Measurements from ENCODE around the gene SLC18A2. TPM values are rescaled to one million over a fixed set of nuclear protein-coding genes. Genes with fewer than 3 reads are reported as not detected.

Gene SLC18A2
- total RNA-seq, 1 donor from 2014 or later = 0.88 TPM

- Mint-ChIP-seq H3K27ac (no peak overlapping the region), H3K27me3 (ENCODE audit: insufficient read depth, low read depth) (peaks cover 15% of the 10 kb centered on the region), H3K9me3 (peaks cover 2% of the 10 kb centered on the region), H3K36me3 (no peaks in the 10 kb centered on the region), H3K4me3 (no peak overlapping the region), H3K4me1 (peaks cover 6% of the 10 kb centered on the region)
- no peaks in the 10 kb centered on the region for H3K36me3 ChIP-seq
- H3K9me3 ChIP-seq (ENCODE audit: low read depth) = no peaks in the 10 kb centered on the region
- DNase-seq (ENCODE audit: low spot score) = no peak
- TF ChIP-seq EZH2phosphoT487 (IDR thresholded peaks at IDR 0.05) (no peak), EZH2 (IDR thresholded peaks at IDR 0.05) (no peak), CTCF (IDR thresholded peaks at IDR 0.05) (no peak)
- H2AFZ ChIP-seq (replicated peaks) = no peak overlapping the region
- no peaks in the 10 kb centered on the region for H3F3A ChIP-seq (ENCODE audit: low read depth)
- H3K27ac ChIP-seq = no peak overlapping the region
- H3K79me2 ChIP-seq (ENCODE audit: low read depth) = no peaks in the 10 kb centered on the region
- no peak overlapping the region for H3K4me3 ChIP-seq
- H3K9ac ChIP-seq = no peak overlapping the region
- H4K20me1 ChIP-seq (ENCODE audit: low read depth) = no peaks in the 10 kb centered on the region
- H3K4me2 ChIP-seq = no peak overlapping the region
- H3K4me1 ChIP-seq = peaks cover 8% of the 10 kb centered on the region
- H3K27me3 ChIP-seq = no peaks in the 10 kb centered on the region
Measured at GRCh38 chr10:117201826-117202225, 39.1 kb upstream of the SLC18A2 start.

DNA sequence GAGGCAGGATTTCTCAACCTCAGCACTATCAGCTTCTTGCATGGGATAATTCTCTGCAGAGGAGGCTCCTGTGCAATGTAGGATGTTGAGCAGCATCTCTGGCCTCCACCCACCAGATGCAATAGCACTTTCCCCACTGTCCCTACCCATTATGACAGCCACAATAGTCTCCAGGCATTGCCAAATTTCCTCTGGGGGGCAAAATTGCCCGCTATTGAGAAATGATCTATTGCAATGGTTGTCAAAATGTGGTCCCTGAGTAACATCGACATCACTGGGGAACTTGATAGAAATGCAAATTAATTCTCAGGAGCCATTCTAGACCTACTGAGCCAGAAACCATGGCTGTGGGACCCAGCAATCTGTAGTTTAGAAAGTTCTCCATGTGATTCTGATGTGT lies 36.6 kb upstream of the SLC18A2 start:
- H3K4me1 ChIP-seq = no peaks in the 10 kb centered on the region
- H3K79me2 ChIP-seq (ENCODE audit: low read depth) = no peaks in the 10 kb centered on the region
- no peaks in the 10 kb centered on the region for H3K9me3 ChIP-seq (ENCODE audit: low read depth)
- H2AFZ ChIP-seq (replicated peaks) = no peak overlapping the region
- TF ChIP-seq EZH2 (IDR thresholded peaks at IDR 0.05) (no peak), EZH2phosphoT487 (IDR thresholded peaks at IDR 0.05) (no peak), CTCF (IDR thresholded peaks at IDR 0.05) (no peak)
- Mint-ChIP-seq H3K9me3 (peaks cover 2% of the 10 kb centered on the region), H3K4me1 (no peaks in the 10 kb centered on the region), H3K4me3 (no peak overlapping the region), H3K27me3 (ENCODE audit: insufficient read depth, low read depth) (peaks cover 15% of the 10 kb centered on the region), H3K36me3 (no peaks in the 10 kb centered on the region), H3K27ac (no peak overlapping the region)
- H3K4me2 ChIP-seq = no peak overlapping the region
- H3K27ac ChIP-seq = no peak overlapping the region
- H4K20me1 ChIP-seq (ENCODE audit: low read depth) = no peaks in the 10 kb centered on the region
- H3K27me3 ChIP-seq = no peaks in the 10 kb centered on the region
- no peak overlapping the region for H3K4me3 ChIP-seq
- DNase-seq (ENCODE audit: low spot score) = no peak
- no peak overlapping the region for H3K9ac ChIP-seq
- H3F3A ChIP-seq (ENCODE audit: low read depth) = no peaks in the 10 kb centered on the region
- no peaks in the 10 kb centered on the region for H3K36me3 ChIP-seq

DNA sequence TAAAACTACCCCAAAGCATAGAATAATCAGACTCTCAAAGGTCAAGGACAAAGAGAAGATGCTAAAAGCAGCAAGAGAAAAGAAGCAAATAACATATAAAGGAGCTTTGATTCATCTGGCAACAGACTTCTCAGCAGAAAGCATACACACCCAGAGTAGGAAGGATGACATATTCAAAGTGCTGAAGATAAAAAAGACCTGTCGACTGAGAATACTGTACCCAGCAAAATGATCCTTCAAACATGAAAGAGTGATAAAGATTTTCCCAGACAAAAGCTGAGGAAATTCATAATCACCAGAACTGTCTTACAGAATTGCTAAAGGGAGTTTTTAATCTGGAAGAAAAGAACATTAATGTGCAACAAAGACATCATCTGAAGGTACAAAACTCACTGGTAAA lies 28.7 kb upstream of the SLC18A2 start:
- Histone ChIP-seq H3K79me2 (ENCODE audit: low read depth) (no peaks in the 10 kb centered on the region), H3F3A (ENCODE audit: low read depth) (no peaks in the 10 kb centered on the region), H3K4me1 (no peaks in the 10 kb centered on the region), H3K9ac (no peak overlapping the region), H3K4me3 (no peak overlapping the region), H3K27me3 (peaks cover 44% of the 10 kb centered on the region), H3K4me2 (no peak overlapping the region), H3K9me3 (ENCODE audit: low read depth) (no peaks in the 10 kb centered on the region), H4K20me1 (ENCODE audit: low read depth) (no peaks in the 10 kb centered on the region), H2AFZ (replicated peaks) (no peak overlapping the region), H3K27ac (no peak overlapping the region), H3K36me3 (no peaks in the 10 kb centered on the region)
- peaks cover 19% of the 10 kb centered on the region for H3K9me3 Mint-ChIP-seq
- TF ChIP-seq EZH2phosphoT487 (IDR thresholded peaks at IDR 0.05) (no peak), CTCF (IDR thresholded peaks at IDR 0.05) (no peak), EZH2 (IDR thresholded peaks at IDR 0.05) (no peak)
- no peaks in the 10 kb centered on the region for H3K36me3 Mint-ChIP-seq
- H3K27ac Mint-ChIP-seq = no peak overlapping the region
- H3K4me3 Mint-ChIP-seq = no peak overlapping the region
- peaks cover 21% of the 10 kb centered on the region for H3K27me3 Mint-ChIP-seq (ENCODE audit: insufficient read depth, low read depth)
- no peak for DNase-seq (ENCODE audit: low spot score)
- no peaks in the 10 kb centered on the region for H3K4me1 Mint-ChIP-seq
